Stimulated activated effector memory CD8-positive, alpha-beta T cell treated with anti-CD3 and anti-CD28 coated beads, Interleukin-12 subunit alpha, Interleukin-12 subunit beta, amount 100 ng/mL, for 72 hours (primary cell): ENCODE measurements around the gene PCDHGB4.
"Not testable (repeated sequence)": the region's sequence is repeated elsewhere in the genome, so short reads cannot be mapped to it uniquely, and the experiment has no call there.

Source experiments
- ATAC-seq: fragments of 150-1000 bp; cut with Tn5 transposase; 2 replicates; pipeline ENCODE4 v1.10.0; 2021
- DNase-seq, 2 donors: peaks; one replicate each; pipeline ENCODE4 v3.0.0; 2021 to 2022; ENCODE audit warnings: low spot score in 2 of 2
- H3K27ac Mint-ChIP-seq: one replicate; pipeline ENCODE4 v1.8.0; 2022; ENCODE audit warnings: mild to moderate bottlenecking, mixed read lengths
- H3K36me3 Mint-ChIP-seq: one replicate; pipeline ENCODE4 v1.8.0; 2022; ENCODE audit warnings: mild to moderate bottlenecking, mixed read lengths
- H3K4me1 Mint-ChIP-seq: one replicate; pipeline ENCODE4 v1.8.0; 2022; ENCODE audit warnings: mixed read lengths
- H3K4me3 Mint-ChIP-seq: one replicate; pipeline ENCODE4 v1.8.0; 2022; ENCODE audit warnings: mild to moderate bottlenecking, mixed read lengths
- H3K9me3 Mint-ChIP-seq: one replicate; pipeline ENCODE4 v1.8.0; 2022; ENCODE audit warnings: mixed read lengths

The PCDHGB4 gene

GRCh38 chr5:141359790-141360426 is 27.6 kb upstream of the PCDHGB4 start, which contains the start of gene PCDHGB2:
Gene PCDHGB2, plus strand, starts transcription at chr5:141359994. Its CDS starts 142 bp downstream, at chr5:141360136.
- ATAC-seq = peak; percentile 28
- peaks cover 6% of the 10 kb centered on the region for H3K4me1 Mint-ChIP-seq
- no peak for DNase-seq
- peaks cover 10% of the 10 kb centered on the region for H3K9me3 Mint-ChIP-seq
- peak within 1 kb of the TSS; percentile 74 for H3K4me3 Mint-ChIP-seq
- H3K36me3 Mint-ChIP-seq = no peaks in the 10 kb centered on the region
- peak within 1 kb of the TSS; percentile 63 for H3K27ac Mint-ChIP-seq

GRCh38 chr5:141360685-141361084 is 26.8 kb upstream of the PCDHGB4 start:
- ATAC-seq (no peak), DNase-seq (no peak)
- H3K27ac Mint-ChIP-seq = no peak overlapping the region
- no peaks in the 10 kb centered on the region for H3K36me3 Mint-ChIP-seq
- peaks cover 16% of the 10 kb centered on the region for H3K9me3 Mint-ChIP-seq
- peaks cover 6% of the 10 kb centered on the region for H3K4me1 Mint-ChIP-seq
- H3K4me3 Mint-ChIP-seq = no peak overlapping the region

GRCh38 chr5:141362719-141363118 is 24.8 kb upstream of the PCDHGB4 start:
- no peak for DNase-seq
- Mint-ChIP-seq H3K9me3 (peaks cover 17% of the 10 kb centered on the region), H3K27ac (no peak overlapping the region), H3K4me3 (no peak overlapping the region), H3K4me1 (peaks cover 6% of the 10 kb centered on the region), H3K36me3 (no peaks in the 10 kb centered on the region)
- no peak for ATAC-seq

GRCh38 chr5:141363952-141364660 is 23.4 kb upstream of the PCDHGB4 start, which contains the start of gene PCDHGA5:
Gene PCDHGA5, plus strand, starts transcription at chr5:141364162. Its CDS starts 169 bp downstream, at chr5:141364331.
- Mint-ChIP-seq H3K9me3 (peaks cover 17% of the 10 kb centered on the region), H3K27ac (no peak within 1 kb of the TSS), H3K4me3 (no peak within 1 kb of the TSS)

GRCh38 chr5:141366016-141366896 is 21.2 kb upstream of the PCDHGB4 start:
- Mint-ChIP-seq H3K4me3 (no peak overlapping the region), H3K27ac (no peak overlapping the region)

More at GRCh38 chr5:141363952-141364660, 23.4 kb upstream of the PCDHGB4 start, which contains the start of gene PCDHGA5:
- DNase-seq = no peak
- no peak for ATAC-seq
- Mint-ChIP-seq H3K4me1 (peaks cover 6% of the 10 kb centered on the region), H3K36me3 (no peaks in the 10 kb centered on the region)

GRCh38 chr5:141369994-141370848 is 17.3 kb upstream of the PCDHGB4 start, which contains the start of gene PCDHGB3:
Gene PCDHGB3, plus strand, starts transcription at chr5:141370242. Its CDS starts 153 bp downstream, at chr5:141370395.
- Mint-ChIP-seq H3K4me3 (peak within 1 kb of the TSS; percentile 77), H3K4me1 (peaks cover 6% of the 10 kb centered on the region), H3K9me3 (peaks cover 17% of the 10 kb centered on the region), H3K27ac (no peak within 1 kb of the TSS), H3K36me3 (no peaks in the 10 kb centered on the region)
- ATAC-seq (peak; percentile 68), DNase-seq (no peak)

More at GRCh38 chr5:141366016-141366896, 21.2 kb upstream of the PCDHGB4 start:
- DNase-seq (no peak), ATAC-seq (no peak)
- Mint-ChIP-seq H3K36me3 (no peaks in the 10 kb centered on the region), H3K4me1 (peaks cover 6% of the 10 kb centered on the region), H3K9me3 (peaks cover 17% of the 10 kb centered on the region)

GRCh38 chr5:141371572-141372475 is 15.7 kb upstream of the PCDHGB4 start:
- no peak overlapping the region for H3K4me3 Mint-ChIP-seq
- DNase-seq (no peak), ATAC-seq (no peak)
- H3K36me3 Mint-ChIP-seq = no peaks in the 10 kb centered on the region
- peaks cover 6% of the 10 kb centered on the region for H3K4me1 Mint-ChIP-seq
- peaks cover 11% of the 10 kb centered on the region for H3K9me3 Mint-ChIP-seq
- no peak overlapping the region for H3K27ac Mint-ChIP-seq

- Mint-ChIP-seq H3K4me1 (peaks cover 6% of the 10 kb centered on the region), H3K4me3 (peak within 1 kb of the TSS; percentile 20), H3K9me3 (peaks cover 11% of the 10 kb centered on the region), H3K36me3 (no peaks in the 10 kb centered on the region), H3K27ac (no peak within 1 kb of the TSS)
- DNase-seq = no peak
- no peak for ATAC-seq
Observed at GRCh38 chr5:141373673-141374317, 13.7 kb upstream of the PCDHGB4 start, which contains the start of gene PCDHGA6. Gene PCDHGA6, plus strand, starts transcription at chr5:141373891. Its CDS starts 193 bp downstream, at chr5:141374084.

- no peaks in the 10 kb centered on the region for H3K36me3 Mint-ChIP-seq
- no peak overlapping the region for H3K27ac Mint-ChIP-seq
- ATAC-seq (no peak), DNase-seq (no peak)
- peaks cover 6% of the 10 kb centered on the region for H3K4me1 Mint-ChIP-seq
- H3K9me3 Mint-ChIP-seq = peaks cover 9% of the 10 kb centered on the region
- no peak overlapping the region for H3K4me3 Mint-ChIP-seq
Observed at GRCh38 chr5:141374627-141375026, 12.9 kb upstream of the PCDHGB4 start.

- H3K27ac Mint-ChIP-seq, H3K4me3 Mint-ChIP-seq, H3K9me3 Mint-ChIP-seq, H3K4me1 Mint-ChIP-seq, ATAC-seq, DNase-seq, H3K36me3 Mint-ChIP-seq: not testable (repeated sequence)
Observed at GRCh38 chr5:141375444-141376155, 11.9 kb upstream of the PCDHGB4 start.

- Mint-ChIP-seq H3K27ac (no peak within 1 kb of the TSS), H3K4me3 (peak within 1 kb of the TSS; percentile 36), H3K4me1 (no peaks in the 10 kb centered on the region), H3K9me3 (peaks cover 3% of the 10 kb centered on the region), H3K36me3 (peaks cover 6% of the 10 kb centered on the region)
- no peak for DNase-seq
- no peak for ATAC-seq
Observed at GRCh38 chr5:141382469-141383294, 4.8 kb upstream of the PCDHGB4 start, which contains the start of gene PCDHGA7. Gene PCDHGA7, plus strand, starts transcription at chr5:141382742. Its CDS starts 158 bp downstream, at chr5:141382900.

GRCh38 chr5:141383345-141383744 is 4.2 kb upstream of the PCDHGB4 start:
- DNase-seq = no peak
- Mint-ChIP-seq H3K4me1 (no peaks in the 10 kb centered on the region), H3K4me3 (no peak overlapping the region), H3K36me3 (peaks cover 6% of the 10 kb centered on the region), H3K9me3 (peaks cover 3% of the 10 kb centered on the region), H3K27ac (no peak overlapping the region)
- no peak for ATAC-seq
